ENCODE results near the gene RAB27B.

DNA sequence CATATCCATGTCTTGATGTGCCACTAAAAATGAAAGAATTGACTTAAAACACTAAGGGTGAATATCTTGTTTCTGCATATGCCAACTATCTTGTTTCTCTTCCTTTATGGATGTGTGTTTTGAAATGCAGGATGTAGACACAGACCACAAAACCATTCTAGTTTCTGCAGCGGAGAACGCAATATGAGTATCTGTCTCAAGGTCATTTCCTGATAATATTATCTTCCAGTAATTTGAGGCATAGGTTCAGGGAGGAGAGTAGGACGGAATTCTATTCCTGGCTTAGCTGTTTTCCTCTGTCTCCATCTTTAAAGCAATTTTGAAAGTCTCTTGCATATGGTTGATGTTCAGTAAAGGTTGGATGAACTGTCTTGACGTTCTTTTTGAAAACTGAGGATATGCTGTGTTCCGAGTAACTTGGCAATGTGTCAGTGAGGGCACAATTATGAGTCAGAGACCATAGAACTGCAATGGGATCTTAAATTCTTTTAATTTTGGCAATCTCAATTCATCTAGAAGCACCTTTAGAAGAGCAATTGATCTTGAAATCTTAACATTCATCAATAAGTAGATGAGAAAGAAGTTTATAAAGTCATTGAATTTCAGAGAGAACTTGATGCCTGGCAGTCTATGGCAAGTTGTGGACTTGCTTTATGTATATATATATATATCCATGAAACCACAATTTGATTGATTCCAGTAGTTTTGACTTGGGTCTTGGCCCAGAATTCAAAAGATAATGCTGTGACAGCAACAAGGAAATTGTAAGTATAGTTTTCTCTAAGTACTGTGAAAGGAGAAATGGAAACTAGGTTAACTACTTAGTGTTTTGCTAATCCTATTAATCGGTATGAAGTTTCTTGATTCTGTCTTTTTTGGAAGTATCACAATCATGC, 24.8 kb downstream of the RAB27B start:
- TF ChIP-seq, protein P1, sequence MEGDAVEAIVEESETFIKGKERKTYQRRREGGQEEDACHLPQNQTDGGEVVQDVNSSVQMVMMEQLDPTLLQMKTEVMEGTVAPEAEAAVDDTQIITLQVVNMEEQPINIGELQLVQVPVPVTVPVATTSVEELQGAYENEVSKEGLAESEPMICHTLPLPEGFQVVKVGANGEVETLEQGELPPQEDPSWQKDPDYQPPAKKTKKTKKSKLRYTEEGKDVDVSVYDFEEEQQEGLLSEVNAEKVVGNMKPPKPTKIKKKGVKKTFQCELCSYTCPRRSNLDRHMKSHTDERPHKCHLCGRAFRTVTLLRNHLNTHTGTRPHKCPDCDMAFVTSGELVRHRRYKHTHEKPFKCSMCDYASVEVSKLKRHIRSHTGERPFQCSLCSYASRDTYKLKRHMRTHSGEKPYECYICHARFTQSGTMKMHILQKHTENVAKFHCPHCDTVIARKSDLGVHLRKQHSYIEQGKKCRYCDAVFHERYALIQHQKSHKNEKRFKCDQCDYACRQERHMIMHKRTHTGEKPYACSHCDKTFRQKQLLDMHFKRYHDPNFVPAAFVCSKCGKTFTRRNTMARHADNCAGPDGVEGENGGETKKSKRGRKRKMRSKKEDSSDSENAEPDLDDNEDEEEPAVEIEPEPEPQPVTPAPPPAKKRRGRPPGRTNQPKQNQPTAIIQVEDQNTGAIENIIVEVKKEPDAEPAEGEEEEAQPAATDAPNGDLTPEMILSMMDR (IDR thresholded peaks at IDR 0.05) = no peak
- TF ChIP-seq POLR2A (IDR thresholded peaks at IDR 0.05) = no peak

Measured in vagina (tissue), 2 donors.